Suprapubic skin (tissue), 4 donors: Measurements from ENCODE around the gene NFYC. TPM values are rescaled to one million over a fixed set of nuclear protein-coding genes. Genes with fewer than 3 reads are reported as not detected.

Experiments
- DNase-seq, 2 donors: peaks; one replicate each; pipeline ENCODE4 v3.0.0-alpha.2; 2019; ENCODE audit warnings: low spot score in 2 of 2
- H3K27ac ChIP-seq: fragments of 200-600 bp; sonication (generic); one replicate; pipeline ENCODE4 v1.5.1; 2019
- H3K27me3 ChIP-seq: fragments of 200-600 bp; sonication (generic); one replicate; pipeline ENCODE4 v1.5.1; 2019
- H3K36me3 ChIP-seq: fragments of 200-600 bp; sonication (generic); one replicate; pipeline ENCODE4 v1.5.1; 2019
- H3K4me1 ChIP-seq: fragments of 200-600 bp; sonication (generic); one replicate; pipeline ENCODE4 v1.5.1; 2019
- H3K4me3 ChIP-seq: fragments of 200-600 bp; sonication (generic); one replicate; pipeline ENCODE4 v1.5.1; 2019; ENCODE audit warnings: mild to moderate bottlenecking
- H3K9me3 ChIP-seq: fragments of 200-600 bp; sonication (generic); one replicate; pipeline ENCODE4 v1.5.1; 2019
- EP300 ChIP-seq: sonication (generic); formaldehyde crosslinking; IDR thresholded peaks from one replicate; pipeline ENCODE4 v1.6.1; 2017; ENCODE audit warnings: antibody characterized with exemption
- POLR2A ChIP-seq, 2 donors: fragments of 450-650 bp; IDR thresholded peaks; one replicate each; pipeline ENCODE4 v1.6.1; 2017; ENCODE audit warnings: antibody characterized with exemption in 2 of 2, mild to moderate bottlenecking in 2 of 2, moderate library complexity in 2 of 2
- POLR2AphosphoS5 ChIP-seq, 3 donors: sonication (generic); formaldehyde crosslinking; IDR thresholded peaks; one replicate each; pipeline ENCODE4 v1.6.1; 2017; ENCODE audit warnings: antibody characterized with exemption in 3 of 3
- WGBS: methylation state at CpG from one replicate; pipeline ENCODE4 v1.1.5; 2018; 5-methylcytosine and 5-hydroxymethylcytosine counted together
- total RNA-seq, 4 donors: library from RNA; depleted of rRNA; stranded (reverse); fragments of >200 nt; gene quantifications; one replicate each; pipeline ENCODE4 v1.1.0, GENCODE V29; 2016
- TF ChIP-seq, protein P1 (sequence below), 2 donors: fragments of 200-600 bp in 1 of 2; fragments of 450-650 bp in 1 of 2; sonication (generic) in 1 of 2; IDR thresholded peaks; one replicate each; pipeline ENCODE4 v1.5.1; 2016 to 2019; ENCODE audit warnings: antibody characterized with exemption in 2 of 2, mild to moderate bottlenecking in 1 of 2, moderate library complexity in 1 of 2

NFYC gene
- total RNA-seq, 4 donors from 2014 or later = 62.9 to 111 (median 83.5) TPM

DNA sequence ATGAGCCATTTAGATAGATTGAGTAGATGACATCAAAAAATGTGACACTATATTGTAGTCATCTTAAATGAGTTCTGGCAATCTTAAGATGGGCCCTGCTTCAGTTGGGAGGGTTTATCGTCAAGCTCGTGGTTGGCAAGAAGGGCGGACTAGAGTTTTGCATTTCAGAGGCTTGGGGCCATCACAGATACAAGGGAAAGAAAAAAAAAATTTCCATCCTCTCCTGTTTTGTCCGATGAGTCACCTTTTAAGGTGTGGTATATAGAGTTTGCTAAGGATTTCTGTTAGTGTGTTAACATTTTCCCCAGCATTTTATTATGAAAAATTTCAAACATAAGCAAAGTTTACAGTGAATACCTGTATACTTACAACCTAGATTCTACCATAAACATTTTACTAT lies 60.3 kb downstream of the NFYC start:
- Histone ChIP-seq H3K4me1 (peaks cover 8% of the 10 kb centered on the region), H3K36me3 (peaks cover 71% of the 10 kb centered on the region), H3K4me3 (no peak overlapping the region), H3K27ac (no peak overlapping the region), H3K9me3 (no peaks in the 10 kb centered on the region), H3K27me3 (no peaks in the 10 kb centered on the region)
- TF ChIP-seq EP300 = no peak
- DNase-seq = no peak
- 57% methylated on average over 4 of the region's 4 CpGs for WGBS

DNA sequence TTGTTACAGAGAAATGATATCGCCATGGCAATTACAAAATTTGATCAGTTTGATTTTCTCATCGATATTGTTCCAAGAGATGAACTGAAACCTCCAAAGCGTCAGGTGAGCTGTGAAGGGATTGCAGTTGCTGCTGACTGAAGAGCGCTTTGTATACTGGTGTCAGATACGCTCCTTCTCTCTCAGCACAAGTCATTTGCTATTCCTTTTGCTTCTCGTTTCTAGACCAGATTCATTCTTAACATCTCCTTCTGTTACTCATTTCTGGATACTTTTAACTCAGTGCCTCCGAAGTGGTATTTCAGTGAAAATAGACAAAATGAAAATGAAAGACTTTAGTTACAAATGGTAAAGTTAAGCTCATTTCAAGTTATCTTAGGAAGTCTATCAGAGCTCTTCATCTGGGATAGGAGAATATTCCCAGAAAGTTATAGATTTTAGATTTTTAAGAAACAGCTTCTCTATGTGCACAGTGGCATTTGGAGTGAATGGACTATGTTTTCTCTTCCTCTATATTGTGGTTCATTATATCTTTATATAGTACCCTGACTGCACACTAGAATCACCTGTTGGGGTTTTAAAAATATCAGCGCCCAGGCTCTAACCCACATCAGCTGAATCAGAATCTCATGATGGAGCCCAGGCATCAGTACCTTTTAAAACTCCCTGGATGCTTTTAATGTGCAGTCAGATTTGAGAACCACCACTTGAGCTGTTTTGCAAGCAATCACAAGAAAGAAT lies 61.8 kb downstream of the NFYC start:
- WGBS = 91% methylated on average over 8 of the region's 8 CpGs
- no peaks in the 10 kb centered on the region for H3K9me3 ChIP-seq
- no peak for DNase-seq
- no peak overlapping the region for H3K4me3 ChIP-seq
- TF ChIP-seq POLR2AphosphoS5 (IDR thresholded peaks at IDR 0.05) (no peak), POLR2A (IDR thresholded peaks at IDR 0.05) (no peak), EP300 (no peak)
- TF ChIP-seq, protein P1, sequence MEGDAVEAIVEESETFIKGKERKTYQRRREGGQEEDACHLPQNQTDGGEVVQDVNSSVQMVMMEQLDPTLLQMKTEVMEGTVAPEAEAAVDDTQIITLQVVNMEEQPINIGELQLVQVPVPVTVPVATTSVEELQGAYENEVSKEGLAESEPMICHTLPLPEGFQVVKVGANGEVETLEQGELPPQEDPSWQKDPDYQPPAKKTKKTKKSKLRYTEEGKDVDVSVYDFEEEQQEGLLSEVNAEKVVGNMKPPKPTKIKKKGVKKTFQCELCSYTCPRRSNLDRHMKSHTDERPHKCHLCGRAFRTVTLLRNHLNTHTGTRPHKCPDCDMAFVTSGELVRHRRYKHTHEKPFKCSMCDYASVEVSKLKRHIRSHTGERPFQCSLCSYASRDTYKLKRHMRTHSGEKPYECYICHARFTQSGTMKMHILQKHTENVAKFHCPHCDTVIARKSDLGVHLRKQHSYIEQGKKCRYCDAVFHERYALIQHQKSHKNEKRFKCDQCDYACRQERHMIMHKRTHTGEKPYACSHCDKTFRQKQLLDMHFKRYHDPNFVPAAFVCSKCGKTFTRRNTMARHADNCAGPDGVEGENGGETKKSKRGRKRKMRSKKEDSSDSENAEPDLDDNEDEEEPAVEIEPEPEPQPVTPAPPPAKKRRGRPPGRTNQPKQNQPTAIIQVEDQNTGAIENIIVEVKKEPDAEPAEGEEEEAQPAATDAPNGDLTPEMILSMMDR (IDR thresholded peaks at IDR 0.05) = no peak
- no peak overlapping the region for H3K27ac ChIP-seq
- H3K27me3 ChIP-seq = no peaks in the 10 kb centered on the region
- H3K4me1 ChIP-seq = peaks cover 8% of the 10 kb centered on the region
- H3K36me3 ChIP-seq = peaks cover 79% of the 10 kb centered on the region

DNA sequence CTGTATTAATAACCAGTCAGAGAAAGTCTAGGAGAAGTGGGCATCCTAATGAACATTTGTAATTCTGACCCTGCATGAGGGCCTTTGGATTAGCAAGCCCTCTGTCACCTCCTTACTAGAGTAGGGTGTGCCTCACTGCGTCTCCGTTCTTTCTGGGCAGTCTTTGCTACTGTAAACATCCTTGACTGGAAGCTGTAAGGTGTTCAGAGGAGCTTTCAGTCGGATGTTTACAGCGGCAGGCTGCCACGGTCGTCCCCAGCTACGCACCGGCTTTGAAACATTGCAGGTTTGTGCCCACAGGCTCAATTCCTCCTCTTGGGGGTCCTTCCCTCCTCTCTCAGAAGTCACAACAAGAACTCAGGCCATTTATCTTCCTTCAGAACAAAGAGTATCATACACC lies 62.7 kb downstream of the NFYC start:
- no peaks in the 10 kb centered on the region for H3K9me3 ChIP-seq
- H3K36me3 ChIP-seq = peaks cover 79% of the 10 kb centered on the region
- no peak overlapping the region for H3K4me3 ChIP-seq
- no peak for DNase-seq
- peaks cover 8% of the 10 kb centered on the region for H3K4me1 ChIP-seq
- WGBS = 87% methylated on average over 8 of the region's 8 CpGs
- TF ChIP-seq EP300 = no peak
- TF ChIP-seq, protein P1 (IDR thresholded peaks at IDR 0.05) = no peak
- no peak for TF ChIP-seq POLR2A (IDR thresholded peaks at IDR 0.05)
- TF ChIP-seq POLR2AphosphoS5 (IDR thresholded peaks at IDR 0.05) = no peak
- no peaks in the 10 kb centered on the region for H3K27me3 ChIP-seq
- H3K27ac ChIP-seq = no peak overlapping the region

DNA sequence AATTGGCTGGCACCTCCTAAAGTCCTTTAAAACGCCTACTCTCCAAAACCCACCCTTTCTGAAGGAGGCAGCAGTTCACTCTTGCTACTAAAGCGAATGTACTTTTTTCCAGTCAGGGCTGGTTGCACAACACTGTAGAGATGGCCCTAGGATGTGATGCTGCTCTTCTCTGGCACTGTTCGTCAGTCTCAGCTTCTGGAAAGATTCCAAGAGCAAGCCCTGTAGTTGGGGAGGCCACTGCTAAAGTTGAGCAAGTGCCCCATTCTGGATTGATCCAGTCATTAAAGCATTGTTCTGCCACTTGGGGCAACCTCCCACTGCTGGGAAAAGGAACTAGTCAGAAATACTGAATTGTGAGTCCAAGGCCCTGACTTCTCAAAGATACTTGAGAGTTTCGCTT lies 63.6 kb downstream of the NFYC start:
- TF ChIP-seq, protein P1 (IDR thresholded peaks at IDR 0.05) = no peak
- TF ChIP-seq EP300 (no peak), POLR2A (IDR thresholded peaks at IDR 0.05) (no peak), POLR2AphosphoS5 (IDR thresholded peaks at IDR 0.05) (no peak)
- Histone ChIP-seq H3K4me3 (no peak overlapping the region), H3K27me3 (no peaks in the 10 kb centered on the region), H3K27ac (peak overlapping the region; percentile 33), H3K9me3 (no peaks in the 10 kb centered on the region), H3K36me3 (peaks cover 79% of the 10 kb centered on the region), H3K4me1 (peaks cover 8% of the 10 kb centered on the region)
- WGBS = 62% methylated on average over 4 of the region's 4 CpGs
- DNase-seq = no peak

DNA sequence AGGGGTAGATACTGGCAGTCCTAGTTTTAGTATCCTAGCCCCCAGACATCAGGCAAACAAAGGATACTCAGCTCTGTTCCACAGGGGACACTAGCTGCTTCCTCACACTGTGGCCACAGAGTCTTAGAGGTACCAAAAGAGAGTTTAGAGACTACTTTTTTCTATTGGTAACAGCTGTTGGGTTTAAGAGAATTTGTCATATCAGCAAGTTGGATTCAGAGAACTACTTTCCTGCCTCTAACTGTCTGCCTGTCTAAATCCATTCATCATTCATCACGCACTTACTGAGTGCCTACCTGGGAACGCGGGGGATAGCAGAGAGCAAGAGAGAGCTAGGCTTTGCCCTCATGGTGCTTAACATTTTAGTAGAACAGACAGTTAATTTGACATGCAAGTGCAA lies 65.0 kb downstream of the NFYC start:
- Histone ChIP-seq H3K27ac (no peak overlapping the region), H3K4me3 (no peak overlapping the region), H3K4me1 (peaks cover 14% of the 10 kb centered on the region), H3K36me3 (peaks cover 86% of the 10 kb centered on the region), H3K27me3 (no peaks in the 10 kb centered on the region), H3K9me3 (no peaks in the 10 kb centered on the region)
- DNase-seq = no peak
- WGBS = 94% methylated on average over 3 of the region's 3 CpGs
- no peak for TF ChIP-seq POLR2A (IDR thresholded peaks at IDR 0.05)
- no peak for TF ChIP-seq EP300
- TF ChIP-seq, protein P1 (IDR thresholded peaks at IDR 0.05) = no peak
- no peak for TF ChIP-seq POLR2AphosphoS5 (IDR thresholded peaks at IDR 0.05)
